C4-2B (cell line): Measurements from ENCODE around the gene MYL12B.
A peak's percentile ranks its signal among the peaks of the same experiment; 100 is the strongest.

ENCODE experiments used
- ZFX ChIP-seq: fragments of 450-650 bp; IDR thresholded peaks from 2 replicates; pipeline ENCODE4 v1.6.1; 2017
- TF ChIP-seq, protein P1 (sequence below): fragments of 450-650 bp; conservative IDR thresholded peaks from 2 replicates; pipeline ENCODE4 v1.5.1; 2017; ENCODE audit warnings: mild to moderate bottlenecking

DNA sequence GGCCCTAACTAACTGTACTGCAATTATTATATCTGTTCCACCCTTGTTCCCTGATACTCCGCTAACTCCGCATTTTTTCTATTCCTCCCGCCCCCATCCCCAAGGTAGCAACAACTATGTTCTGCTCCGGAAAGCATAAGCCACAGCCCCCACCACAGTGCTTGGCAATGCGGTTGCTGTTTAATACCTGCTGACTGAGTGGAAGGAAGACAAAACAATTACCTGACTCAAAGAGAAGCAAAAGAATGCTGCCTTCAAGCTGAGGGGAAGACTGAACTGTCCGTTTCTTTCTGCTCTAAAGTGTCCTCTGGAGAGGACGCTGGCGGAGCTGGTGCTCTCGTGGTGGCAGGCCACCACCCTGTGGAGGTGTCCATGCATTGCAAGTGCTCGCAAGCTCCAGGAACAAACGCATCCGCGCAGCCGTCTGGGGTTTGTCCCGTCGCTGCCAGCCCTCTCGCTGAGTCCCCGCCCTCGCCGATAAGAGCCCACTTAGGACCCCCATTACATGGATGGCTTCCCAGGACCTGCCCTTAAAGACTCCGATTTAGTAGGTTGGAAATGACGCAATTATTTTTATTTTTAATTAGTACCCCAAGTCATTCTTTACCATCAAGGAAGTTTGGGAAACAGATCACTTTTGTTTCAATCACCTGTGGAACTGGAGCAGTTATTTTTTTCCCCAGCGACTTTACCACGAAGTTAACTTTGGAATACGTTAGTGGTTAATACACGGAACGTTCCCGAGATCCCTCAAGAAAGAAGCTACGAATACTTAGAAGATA, 15.9 kb upstream of the MYL12B start:
- TF ChIP-seq, protein P1, sequence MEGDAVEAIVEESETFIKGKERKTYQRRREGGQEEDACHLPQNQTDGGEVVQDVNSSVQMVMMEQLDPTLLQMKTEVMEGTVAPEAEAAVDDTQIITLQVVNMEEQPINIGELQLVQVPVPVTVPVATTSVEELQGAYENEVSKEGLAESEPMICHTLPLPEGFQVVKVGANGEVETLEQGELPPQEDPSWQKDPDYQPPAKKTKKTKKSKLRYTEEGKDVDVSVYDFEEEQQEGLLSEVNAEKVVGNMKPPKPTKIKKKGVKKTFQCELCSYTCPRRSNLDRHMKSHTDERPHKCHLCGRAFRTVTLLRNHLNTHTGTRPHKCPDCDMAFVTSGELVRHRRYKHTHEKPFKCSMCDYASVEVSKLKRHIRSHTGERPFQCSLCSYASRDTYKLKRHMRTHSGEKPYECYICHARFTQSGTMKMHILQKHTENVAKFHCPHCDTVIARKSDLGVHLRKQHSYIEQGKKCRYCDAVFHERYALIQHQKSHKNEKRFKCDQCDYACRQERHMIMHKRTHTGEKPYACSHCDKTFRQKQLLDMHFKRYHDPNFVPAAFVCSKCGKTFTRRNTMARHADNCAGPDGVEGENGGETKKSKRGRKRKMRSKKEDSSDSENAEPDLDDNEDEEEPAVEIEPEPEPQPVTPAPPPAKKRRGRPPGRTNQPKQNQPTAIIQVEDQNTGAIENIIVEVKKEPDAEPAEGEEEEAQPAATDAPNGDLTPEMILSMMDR = peak; percentile 97
- TF ChIP-seq ZFX = no peak
